ENCODE results near the gene ALDH1A2.

DNA sequence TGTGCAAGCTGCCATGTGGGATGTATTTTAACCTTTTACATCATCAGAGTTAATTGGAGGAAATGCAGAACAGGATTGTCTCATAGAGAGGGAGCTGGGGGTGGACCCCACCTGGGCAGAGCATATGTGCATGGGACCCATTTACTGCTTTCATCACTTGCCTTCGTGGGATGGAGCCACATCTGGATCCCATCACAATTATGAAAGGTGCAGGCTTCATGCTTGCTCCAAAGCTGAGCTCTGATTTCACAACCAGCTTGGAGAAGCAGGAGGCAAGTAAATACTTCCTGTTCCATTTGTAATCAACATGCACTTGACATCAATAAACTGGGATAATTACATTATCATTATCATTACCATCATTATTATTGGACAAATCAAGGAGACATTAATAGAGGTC is 161.9 kb downstream of the ALDH1A2 start:
- TF ChIP-seq, protein P1, sequence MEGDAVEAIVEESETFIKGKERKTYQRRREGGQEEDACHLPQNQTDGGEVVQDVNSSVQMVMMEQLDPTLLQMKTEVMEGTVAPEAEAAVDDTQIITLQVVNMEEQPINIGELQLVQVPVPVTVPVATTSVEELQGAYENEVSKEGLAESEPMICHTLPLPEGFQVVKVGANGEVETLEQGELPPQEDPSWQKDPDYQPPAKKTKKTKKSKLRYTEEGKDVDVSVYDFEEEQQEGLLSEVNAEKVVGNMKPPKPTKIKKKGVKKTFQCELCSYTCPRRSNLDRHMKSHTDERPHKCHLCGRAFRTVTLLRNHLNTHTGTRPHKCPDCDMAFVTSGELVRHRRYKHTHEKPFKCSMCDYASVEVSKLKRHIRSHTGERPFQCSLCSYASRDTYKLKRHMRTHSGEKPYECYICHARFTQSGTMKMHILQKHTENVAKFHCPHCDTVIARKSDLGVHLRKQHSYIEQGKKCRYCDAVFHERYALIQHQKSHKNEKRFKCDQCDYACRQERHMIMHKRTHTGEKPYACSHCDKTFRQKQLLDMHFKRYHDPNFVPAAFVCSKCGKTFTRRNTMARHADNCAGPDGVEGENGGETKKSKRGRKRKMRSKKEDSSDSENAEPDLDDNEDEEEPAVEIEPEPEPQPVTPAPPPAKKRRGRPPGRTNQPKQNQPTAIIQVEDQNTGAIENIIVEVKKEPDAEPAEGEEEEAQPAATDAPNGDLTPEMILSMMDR (conservative IDR thresholded peaks at IDR 0.05; ENCODE audit: low read depth, low read length): no peak
- no peak for TF ChIP-seq EZH2 (IDR thresholded peaks at IDR 0.05; ENCODE audit: borderline replicate concordance, low read depth, low read length, poor library complexity, severe bottlenecking)
